Activated CD8-positive, alpha-beta memory T cell treated with anti-CD3 and anti-CD28 coated beads for 48 hours (primary cell): ENCODE results near the gene HOXA10.

Experiments used
- DNase-seq, 3 experiments: peaks; one replicate each; pipeline ENCODE4 v3.0.0-alpha.2; 2020; ENCODE audit warnings: low read depth in 2 of 3, low spot score in 2 of 3

Gene HOXA10

GRCh38 chr7:27173956-27174873, at the start of gene HOXA10:
Gene HOXA10 (minus strand): TSS chr7:27174320. CDS start chr7:27174306, 14 bp downstream.
- DNase-seq = peak in 1 of 3 experiments; percentile 0

GRCh38 chr7:27221201-27221797, 47.2 kb upstream of the HOXA10 start:
- DNase-seq = no peak

GRCh38 chr7:27220440-27220955, 46.4 kb upstream of the HOXA10 start:
- no peak for DNase-seq

GRCh38 chr7:27219821-27220220, 45.7 kb upstream of the HOXA10 start:
- DNase-seq = no peak

GRCh38 chr7:27217951-27218350, 43.8 kb upstream of the HOXA10 start:
- DNase-seq = no peak

GRCh38 chr7:27215356-27215755, 41.2 kb upstream of the HOXA10 start:
- DNase-seq = no peak

- DNase-seq = no peak
Measured at GRCh38 chr7:27214239-27214950, 40.3 kb upstream of the HOXA10 start.

- no peak for DNase-seq
Measured at GRCh38 chr7:27213433-27214238, 39.5 kb upstream of the HOXA10 start.

- DNase-seq = no peak
Measured at GRCh38 chr7:27212497-27213432, 38.6 kb upstream of the HOXA10 start.

GRCh38 chr7:27211764-27212204, 37.7 kb upstream of the HOXA10 start:
- no peak for DNase-seq

- no peak for DNase-seq
Measured at GRCh38 chr7:27211084-27211446, 36.9 kb upstream of the HOXA10 start.

- no peak for DNase-seq
Measured at GRCh38 chr7:27210441-27211083, 36.4 kb upstream of the HOXA10 start.

GRCh38 chr7:27209933-27210440, 35.9 kb upstream of the HOXA10 start:
- no peak for DNase-seq

- no peak for DNase-seq
Measured at GRCh38 chr7:27208998-27209397, 34.9 kb upstream of the HOXA10 start.

GRCh38 chr7:27207348-27207985, 33.3 kb upstream of the HOXA10 start:
- DNase-seq = no peak

GRCh38 chr7:27205325-27206280, 31.5 kb upstream of the HOXA10 start:
- DNase-seq = no peak

- DNase-seq = no peak
Measured at GRCh38 chr7:27204851-27205322, 30.8 kb upstream of the HOXA10 start.
